Muscle of back (tissue), 11 donors: ENCODE measurements around the gene PTHLH. TPM values are rescaled to one million over a fixed set of nuclear protein-coding genes. Genes with fewer than 3 reads are reported as not detected.

Experiments
- DNase-seq, 3 donors: peaks; one replicate each; pipeline versions ENCODE4 v3.0.0 to v3.0.0-alpha.2; 2013
- polyA plus RNA-seq, 10 donors: library from polyadenylated mRNA; unstranded; fragments of 120-200 nt; gene quantifications; one replicate each; pipeline ENCODE4 v1.2.1, GENCODE V29; 2013; ENCODE audit not compliant: insufficient read length in 10 of 10

PTHLH gene
- polyA plus RNA-seq, 10 donors = 1.4 to 8.7 (median 2.6) TPM

DNA sequence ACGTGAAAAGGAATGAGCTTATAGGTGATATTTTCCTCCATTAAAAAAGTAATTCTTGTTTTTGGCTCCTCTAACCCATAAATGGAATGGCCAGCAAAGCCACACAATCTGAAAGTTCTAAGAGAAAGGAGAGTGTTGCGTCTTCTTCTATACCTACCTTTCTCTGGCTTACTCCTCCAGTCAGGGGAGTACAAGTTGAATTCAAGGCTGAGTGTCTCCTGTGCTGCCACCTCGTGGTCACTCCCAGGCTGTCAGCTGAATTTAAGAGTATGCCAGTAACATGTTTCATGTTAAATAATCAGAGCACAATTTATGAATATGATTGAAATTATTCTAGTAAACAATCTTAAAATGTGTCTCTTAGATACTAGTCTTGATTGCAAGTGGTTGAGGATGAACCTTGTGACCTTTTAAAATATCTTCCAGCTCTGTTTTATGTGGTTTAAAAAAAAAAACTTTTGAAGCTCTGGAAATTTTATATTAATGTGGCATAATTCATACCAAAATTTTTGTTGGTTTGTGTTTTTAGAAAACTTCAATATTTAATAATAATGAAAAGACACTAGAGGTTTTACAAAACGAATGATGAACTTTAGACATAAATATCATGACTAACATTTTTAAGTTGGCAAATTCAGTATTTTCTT lies 31.7 kb downstream of the PTHLH start:
- DNase-seq = peak; percentile 55 to 79 (median 74)

DNA sequence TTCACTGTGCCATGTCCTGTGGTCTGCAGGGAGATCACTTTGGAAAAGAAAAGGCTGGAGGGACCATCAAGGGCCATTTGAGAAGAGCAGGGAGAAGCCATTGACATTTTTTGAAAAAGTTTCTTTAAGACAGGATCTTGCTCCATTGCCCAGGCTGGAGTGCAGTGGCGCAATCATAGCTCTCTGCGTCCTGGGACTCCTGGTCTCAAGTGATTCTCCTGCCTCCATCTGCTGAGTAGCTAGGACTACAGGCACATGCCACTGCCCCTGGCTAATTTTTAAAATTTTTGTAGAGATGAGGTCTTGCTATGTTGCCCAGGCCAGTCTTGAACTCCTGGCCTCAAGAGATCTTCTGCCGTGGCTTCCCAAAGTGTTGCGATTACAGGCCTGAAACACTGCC lies 32.3 kb downstream of the PTHLH start:
- DNase-seq = no peak

DNA sequence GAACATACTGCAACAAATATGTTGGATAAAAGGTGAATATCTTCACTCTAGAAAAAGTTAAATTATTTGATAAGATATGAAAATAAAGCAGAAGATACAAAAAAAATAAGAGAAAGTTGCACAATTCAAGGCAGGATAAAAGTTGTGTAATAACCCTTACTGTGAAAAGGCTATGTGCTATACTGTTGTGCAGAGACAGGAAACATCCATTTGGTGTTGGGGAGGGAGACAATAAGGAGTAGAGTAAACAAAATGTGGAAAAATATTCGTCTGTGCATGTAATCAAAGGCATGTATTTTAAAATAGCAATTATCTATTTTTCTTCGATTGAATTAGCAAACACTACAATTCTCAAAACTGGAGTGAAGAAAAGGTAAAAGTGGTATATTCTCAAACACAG lies 34.8 kb downstream of the PTHLH start:
- no peak for DNase-seq

DNA sequence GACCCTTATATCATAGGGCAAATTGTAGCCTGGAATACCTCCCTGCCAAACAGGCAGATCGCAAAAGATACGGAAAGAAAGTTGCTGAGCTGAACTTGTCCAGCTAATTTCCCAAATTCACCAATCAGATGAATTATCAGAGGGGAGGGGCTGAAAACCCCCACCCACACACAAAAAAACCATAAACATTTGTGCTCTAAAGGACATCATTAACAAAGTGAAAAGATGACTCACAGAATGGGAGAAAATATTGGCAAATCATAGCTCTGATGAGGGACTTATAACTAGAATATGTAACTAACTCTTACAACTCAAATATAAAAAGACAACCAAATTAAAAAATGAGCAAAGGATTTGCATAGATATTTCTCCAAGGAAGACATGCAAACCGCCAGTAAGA lies 36.3 kb downstream of the PTHLH start:
- DNase-seq = no peak

DNA sequence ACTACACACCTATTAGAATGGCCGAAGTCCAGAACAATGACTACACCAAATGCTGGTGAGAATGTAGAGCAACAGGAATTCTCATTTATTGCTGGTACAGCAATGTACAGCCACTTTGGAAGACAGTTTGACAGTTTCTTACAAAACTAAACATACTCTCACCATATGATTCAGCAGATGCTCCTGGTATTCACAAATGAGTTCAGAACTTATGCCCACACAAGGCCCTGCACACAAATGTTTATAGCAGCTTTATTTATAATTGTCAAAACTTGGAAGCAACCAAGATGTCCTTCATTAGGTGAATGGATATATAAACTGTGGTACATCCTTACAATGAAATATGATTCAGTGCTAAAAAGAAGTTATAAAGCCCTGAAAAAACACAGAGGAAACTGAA lies 38.3 kb downstream of the PTHLH start:
- no peak for DNase-seq

DNA sequence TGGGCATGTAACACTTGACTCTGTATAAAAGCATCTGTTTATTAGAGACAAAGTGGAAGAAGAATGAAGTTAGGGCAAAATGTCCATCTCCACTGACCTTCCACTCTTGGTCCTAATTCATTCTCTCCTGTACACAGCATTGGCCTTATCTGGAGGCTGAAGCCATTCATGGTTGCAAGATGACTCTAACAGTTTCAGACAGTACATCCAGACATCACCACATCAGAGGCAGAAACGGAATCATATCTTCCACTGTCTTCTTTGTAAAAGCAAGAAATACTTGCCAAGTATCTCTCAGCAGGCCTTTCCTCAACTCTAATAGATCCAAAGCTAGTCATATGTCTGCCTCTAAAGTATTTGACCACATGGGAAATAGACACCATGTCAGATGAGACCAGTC lies 41.1 kb downstream of the PTHLH start:
- no peak for DNase-seq

DNA sequence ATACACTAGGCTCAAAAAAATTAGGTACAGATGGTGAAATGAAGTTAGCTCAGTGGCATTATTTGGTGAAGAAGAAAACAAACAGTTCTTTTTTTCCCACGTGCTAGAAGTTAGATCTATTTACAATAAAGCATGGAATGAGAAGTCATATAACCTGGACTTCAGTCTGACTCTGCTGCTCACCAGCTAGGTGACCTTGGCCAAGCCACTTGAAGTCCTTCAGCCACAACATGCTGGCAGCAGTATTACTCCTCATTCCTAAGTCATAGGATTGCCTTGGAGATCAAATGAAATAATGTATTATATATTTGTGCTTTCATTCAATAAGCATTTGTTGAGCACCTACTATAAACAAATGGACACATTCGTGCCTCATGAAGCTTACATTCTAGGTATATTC lies 45.2 kb downstream of the PTHLH start:
- DNase-seq = no peak

DNA sequence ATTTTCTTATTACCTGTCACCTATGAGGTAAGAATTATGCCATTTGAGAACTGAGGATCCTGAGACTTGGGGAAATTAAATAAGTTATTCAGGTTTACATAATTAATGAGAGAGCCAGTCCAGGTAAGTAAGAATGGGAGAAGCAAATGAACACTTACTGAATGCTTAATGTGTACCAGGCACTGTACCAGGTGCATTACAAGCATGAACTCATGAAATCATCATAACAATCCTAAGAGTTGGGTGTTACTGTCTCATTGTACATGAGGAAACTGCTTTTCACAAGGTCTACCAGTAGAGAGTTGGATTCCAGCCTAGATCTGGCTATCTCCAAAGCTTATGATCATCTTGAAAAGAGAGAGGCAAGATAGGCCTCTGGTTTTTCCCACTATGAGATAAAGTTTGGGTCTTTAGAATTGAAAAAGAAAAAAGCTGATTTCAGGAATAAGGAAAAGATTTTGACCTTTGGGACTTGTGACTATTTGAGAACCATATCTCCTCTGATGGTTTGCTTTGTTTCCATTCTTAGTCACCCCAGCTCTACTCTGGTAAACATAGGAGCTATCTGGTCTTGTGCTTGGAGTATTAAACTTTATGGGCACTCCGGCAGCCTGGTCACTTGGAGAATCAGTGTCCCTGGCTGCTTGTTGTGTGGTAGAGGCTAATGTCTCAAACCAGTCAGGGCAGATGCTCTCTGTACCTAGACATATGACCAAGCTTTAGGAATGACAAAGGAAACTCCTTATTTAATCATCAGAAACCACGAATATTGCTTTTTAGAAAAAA lies 48.0 kb downstream of the PTHLH start:
- no peak for DNase-seq

DNA sequence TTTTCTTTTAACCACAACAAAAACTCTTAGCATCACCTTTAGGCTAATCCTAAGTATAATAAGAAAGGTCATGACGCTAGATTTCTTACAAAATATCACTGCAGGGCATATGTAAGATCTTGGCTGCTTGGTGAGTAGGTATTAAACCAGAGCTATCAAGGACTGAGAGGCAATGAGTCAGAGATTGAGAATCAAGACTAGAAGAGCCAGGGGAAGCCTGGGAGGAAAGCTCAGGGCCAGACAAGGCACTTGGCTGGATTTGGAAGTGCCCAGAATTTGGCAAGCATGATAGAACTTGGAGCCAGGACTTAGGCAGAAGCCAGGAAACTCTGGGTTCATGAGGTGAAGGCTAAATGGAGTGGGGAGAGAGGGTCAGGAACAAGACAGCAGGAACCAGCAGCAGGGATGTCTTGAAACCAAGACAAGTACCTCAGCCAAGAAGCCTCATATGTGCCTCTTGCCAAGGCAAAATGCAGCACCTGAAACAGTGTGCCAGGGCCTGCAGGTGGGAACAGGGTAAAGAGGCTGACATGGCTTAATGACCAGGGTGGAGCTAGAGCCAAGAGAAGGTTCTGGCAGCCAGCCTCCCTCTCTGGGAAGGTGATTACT lies 49.9 kb downstream of the PTHLH start:
- no peak for DNase-seq

DNA sequence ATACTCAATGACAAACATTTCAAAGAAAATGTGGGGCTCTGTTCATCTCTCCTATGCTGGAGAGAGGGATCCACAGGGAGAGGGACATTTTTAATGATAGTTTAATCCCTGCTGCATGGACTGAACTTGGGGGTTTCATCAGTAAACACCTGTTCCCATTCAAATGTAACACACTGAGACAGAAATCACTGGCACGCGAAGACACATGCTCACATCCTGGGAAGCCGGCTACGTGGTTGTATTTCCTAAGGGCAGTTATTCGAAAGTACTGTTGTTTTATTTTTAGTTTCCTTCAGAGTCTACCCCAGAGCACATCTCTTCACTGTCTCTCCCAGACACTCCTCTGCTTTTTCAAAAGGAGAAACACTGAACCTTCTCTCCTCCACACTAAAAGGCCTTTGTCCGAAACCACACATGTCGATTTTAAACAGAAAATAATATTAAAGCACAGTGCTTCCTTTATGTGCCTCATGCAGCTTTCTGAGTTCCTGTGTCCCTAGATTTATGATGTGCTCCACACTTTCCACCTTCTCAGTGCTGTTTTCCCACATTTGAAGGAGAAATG lies 52.8 kb downstream of the PTHLH start:
- DNase-seq = no peak

DNA sequence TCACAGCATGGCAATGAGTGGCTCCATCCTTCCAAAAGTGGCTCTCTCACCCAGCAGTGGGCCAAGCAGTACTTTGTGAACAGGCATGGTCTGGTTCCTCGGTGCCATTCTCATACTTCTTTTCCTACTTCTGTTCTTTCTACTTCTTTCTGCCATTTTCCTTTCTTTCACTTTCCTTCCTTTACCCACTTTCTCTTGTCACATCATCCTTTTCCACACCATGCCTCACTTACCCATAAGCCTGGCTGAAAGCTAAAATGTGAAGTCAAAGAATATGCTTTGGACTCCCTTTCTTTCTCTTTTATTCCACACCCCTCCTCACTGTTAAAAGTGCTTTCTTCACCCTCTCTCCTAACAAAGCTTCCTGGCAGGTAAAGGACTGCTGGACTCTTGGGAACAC lies 57.0 kb downstream of the PTHLH start:
- DNase-seq = no peak

DNA sequence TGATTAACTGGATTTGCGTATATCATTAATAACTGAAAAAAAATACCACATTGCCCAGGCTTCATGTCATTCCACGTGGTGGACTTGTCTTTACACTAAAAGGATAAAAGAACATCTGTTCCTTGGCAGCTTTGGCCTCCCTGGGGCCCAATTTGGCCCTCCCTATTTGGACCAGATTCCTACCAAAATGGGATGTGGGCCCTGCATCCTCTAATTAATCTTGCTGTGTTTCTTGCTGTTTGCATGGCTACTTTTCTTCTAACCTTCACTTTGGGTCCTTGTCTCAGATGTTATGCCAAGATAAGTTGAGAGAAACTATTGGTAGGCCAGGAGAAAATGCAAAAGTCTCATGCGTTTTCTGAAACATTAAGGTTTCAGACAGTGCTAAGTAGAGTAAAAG lies 57.5 kb downstream of the PTHLH start:
- DNase-seq = peak in 2 of 3 donors; percentile 14 to 40

DNA sequence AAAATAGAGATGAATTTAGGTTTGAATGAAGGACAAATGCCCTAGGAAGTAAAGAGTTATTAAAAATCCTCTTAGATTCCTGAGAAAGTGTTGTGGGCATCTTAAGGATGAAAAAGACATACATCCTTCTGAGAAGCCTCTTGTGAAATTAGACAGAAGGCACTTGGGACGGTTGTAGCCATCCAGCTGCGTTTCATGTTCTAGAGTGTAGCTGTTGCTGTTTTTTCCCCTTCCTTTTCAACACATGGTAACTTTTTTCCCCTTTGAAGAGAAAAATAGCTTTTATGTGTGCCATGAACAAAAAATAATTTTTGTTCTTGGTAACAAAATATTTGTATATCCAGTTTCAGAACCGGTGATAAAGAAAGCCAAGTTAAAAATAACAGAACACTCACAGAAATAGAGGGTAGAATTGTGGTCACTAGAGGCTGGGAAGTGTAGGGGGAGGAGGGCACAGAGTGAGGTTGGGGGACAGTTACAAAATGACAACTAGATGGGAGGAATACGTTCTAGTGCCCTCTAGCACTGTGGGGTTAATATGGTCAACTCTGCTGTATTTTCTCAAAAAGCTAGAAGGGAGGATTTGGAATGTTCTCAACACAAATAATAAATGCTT lies 58.4 kb downstream of the PTHLH start:
- DNase-seq = no peak

DNA sequence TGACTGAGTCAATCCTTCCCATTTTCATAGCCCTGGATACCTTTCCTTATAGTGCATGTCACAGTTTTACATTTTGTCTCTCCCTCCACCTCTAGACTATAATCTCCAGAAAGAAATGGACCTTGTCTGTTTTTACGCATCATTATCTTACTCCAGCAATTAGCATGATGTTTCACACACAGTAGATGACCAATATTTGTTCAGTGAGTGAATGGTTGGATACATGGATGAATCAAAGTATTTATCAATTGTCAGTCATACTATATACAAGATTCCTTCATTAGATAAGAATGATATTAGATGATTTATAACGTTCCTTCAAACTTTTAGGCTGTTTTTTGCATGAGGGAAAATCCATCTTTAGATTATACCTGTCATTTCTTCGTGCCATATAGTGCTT lies 61.1 kb downstream of the PTHLH start:
- DNase-seq = no peak

Other genes starting within 250 kb of the PTHLH start
- gene KLHL42, start 192.5 kb downstream of the PTHLH start, polyA plus RNA-seq = 10 to 100 TPM; 10.9 to 19.9 (median 14.1) TPM
- gene MANSC4, start 192.5 kb downstream of the PTHLH start, polyA plus RNA-seq = under 1 TPM in 3 of 10 donors, not detected in 7; 0.12 to 0.41 (median 0.31) TPM
- gene CCDC91, start 217.7 kb upstream of the PTHLH start, polyA plus RNA-seq = 10 to 100 TPM; 19.7 to 25.1 (median 23.7) TPM